Muscle of arm (tissue), 12 donors: ENCODE data around the gene OR9A4. TPM values are rescaled to one million over a fixed set of nuclear protein-coding genes. Genes with fewer than 3 reads are reported as not detected.

Experiments
- DNase-seq: peaks from one replicate; pipeline ENCODE4 v3.0.0-alpha.2; 2013
- polyA plus RNA-seq, 12 donors: library from polyadenylated mRNA; unstranded; fragments of 120-200 nt; gene quantifications; one replicate each; pipeline ENCODE4 v1.2.1, GENCODE V29; 2013; ENCODE audit not compliant: insufficient read length in 12 of 12

OR9A4 gene
- polyA plus RNA-seq, 12 donors = not detected

DNA sequence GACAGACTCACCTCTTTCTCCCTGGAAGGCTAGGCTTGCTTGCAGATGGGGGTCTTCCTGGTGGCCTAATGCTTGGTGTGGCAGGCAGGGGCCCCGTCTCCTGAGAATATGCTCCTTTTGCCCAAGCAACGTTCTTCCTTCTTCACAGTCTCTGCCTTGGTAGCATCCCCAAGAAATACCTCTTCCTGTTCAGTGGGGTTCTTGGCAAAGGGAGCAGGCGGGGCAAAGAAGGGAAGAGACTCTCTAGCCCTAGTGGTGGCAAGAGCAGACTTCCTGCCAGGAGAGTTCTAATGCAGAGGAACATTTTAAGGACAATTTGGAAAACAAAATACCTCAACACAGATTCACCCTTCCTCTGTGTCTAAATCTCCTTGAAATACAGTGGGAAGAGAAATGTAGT, 30.6 kb downstream of the OR9A4 start, which contains the start of gene CLEC5A:
CLEC5A (minus strand) TSS at position 179 of the 400 bp plus-strand sequence. CDS start 682 bp downstream, outside the sequence.
- no peak for DNase-seq

GRCh38 chr7:141949021-141949420, 32.8 kb downstream of the OR9A4 start:
- no peak for DNase-seq

DNA sequence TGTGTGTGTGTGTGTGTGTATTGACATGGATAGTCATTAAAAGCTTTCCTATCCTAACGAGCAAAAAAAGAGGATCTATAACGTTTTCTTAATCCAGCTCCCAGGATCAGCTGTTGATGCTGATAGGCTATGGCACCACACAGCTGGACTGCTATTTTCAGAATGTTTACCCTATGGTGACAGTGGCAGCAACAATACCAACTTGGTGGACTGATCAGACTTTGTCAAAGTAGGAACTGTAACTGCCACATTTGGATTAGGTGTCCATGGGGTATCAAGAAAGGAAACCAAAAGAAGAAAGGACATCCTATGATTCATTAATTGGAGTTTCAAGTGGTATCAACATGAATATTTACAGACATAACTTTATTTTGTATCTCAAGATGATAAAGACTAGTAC, 33.3 kb downstream of the OR9A4 start:
- DNase-seq = no peak

DNA sequence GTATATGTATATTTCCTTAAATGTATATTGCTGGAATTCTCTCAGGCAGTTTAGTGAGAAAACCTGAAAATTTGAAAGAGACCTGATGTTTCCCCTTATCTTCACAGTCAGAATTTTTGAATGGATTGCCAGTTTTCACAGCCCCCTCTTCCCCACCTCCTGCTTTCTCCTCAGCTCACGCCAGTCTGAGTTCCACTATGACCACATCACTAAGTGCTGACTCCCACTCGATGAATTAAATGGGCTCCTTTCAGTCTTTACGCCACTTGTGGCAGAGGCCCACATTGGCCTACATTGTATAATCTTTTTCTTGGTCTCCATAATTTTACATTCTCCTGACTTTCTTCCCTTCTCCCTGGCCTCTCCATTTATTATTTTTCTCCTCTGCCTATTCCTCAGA, 33.7 kb downstream of the OR9A4 start:
- DNase-seq = no peak

DNA sequence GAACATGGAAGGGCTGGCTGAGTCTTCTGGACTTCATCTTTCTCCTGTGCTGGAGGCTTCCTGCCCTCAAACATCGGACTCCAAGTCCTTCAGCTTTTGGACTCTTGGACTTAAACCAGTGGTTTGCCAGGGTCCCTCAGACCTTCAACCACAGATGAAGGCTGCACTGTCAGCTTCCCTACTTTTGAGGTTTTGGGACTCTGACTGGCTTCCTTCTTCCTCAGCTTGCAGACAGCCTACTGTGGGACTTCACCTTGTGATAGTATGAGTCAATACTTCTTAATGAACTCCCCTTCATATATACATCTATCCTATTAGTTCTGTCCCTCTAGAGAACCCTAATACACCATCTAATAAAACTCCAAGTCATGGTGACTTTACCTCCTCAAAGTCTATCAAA, 34.6 kb downstream of the OR9A4 start:
- no peak for DNase-seq

- DNase-seq = no peak
These were observed 36.3 kb downstream of the OR9A4 start for GRCh38 chr7:141952461-141952860.

- DNase-seq = no peak
These were observed 38.1 kb downstream of the OR9A4 start for GRCh38 chr7:141954334-141954733.

DNA sequence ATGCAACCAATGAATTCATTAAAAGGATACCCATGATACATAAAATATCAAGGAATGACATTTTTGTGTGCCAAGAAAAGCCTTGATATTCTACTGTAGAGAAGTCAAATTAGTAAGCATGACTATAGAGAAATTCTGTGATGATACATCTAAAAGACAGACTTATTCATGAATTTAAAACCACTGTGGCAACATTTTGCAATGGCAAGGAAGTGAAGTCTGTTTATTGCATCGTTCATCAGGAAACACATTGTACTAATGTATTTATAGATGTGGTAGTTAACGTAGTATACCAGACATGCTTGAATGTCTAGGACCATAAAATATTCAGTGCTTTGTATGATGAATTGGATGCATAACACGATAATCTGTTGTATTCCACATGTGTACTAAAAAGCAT, 39.9 kb downstream of the OR9A4 start:
- DNase-seq = no peak

GRCh38 chr7:141960687-141961422, 44.7 kb downstream of the OR9A4 start:
- DNase-seq = no peak

Other genes starting within 250 kb of the OR9A4 start
- 10 to 100 TPM in 5 of 12 donors, 1 to 10 TPM in 6, not detected in 1; 6.9 to 14.6 (median 9.2) TPM for gene DENND11, start 214.2 kb upstream of the OR9A4 start, polyA plus RNA-seq
- gene WEE2, start 208.0 kb upstream of the OR9A4 start, polyA plus RNA-seq = under 1 TPM in 8 of 12 donors, not detected in 4; 0.04 to 0.33 (median 0.19) TPM
- 100 to 1,000 TPM in 8 of 12 donors, 10 to 100 TPM in 3, not detected in 1; 83.1 to 126 (median 109) TPM for gene SSBP1, start 178.0 kb upstream of the OR9A4 start, polyA plus RNA-seq
- gene TAS2R3, start 152.3 kb upstream of the OR9A4 start, polyA plus RNA-seq = under 1 TPM in 9 of 12 donors, not detected in 3; 0.14 to 0.60 (median 0.35) TPM
- 1 to 10 TPM in 6 of 12 donors, under 1 TPM in 4, not detected in 2; 0.38 to 2.9 (median 1.1) TPM for gene TAS2R4, start 139.7 kb upstream of the OR9A4 start, polyA plus RNA-seq
- 1 to 10 TPM in 6 of 12 donors, under 1 TPM in 4, not detected in 2; 0.71 to 5.5 (median 1.8) TPM for gene TAS2R5, start 126.2 kb upstream of the OR9A4 start, polyA plus RNA-seq
- under 1 TPM in 6 of 12 donors, not detected in 6; 0.11 to 0.34 (median 0.21) TPM for gene PRSS37, start 74.9 kb upstream of the OR9A4 start, polyA plus RNA-seq
- 1 to 10 TPM in 1 of 12 donors, under 1 TPM in 9, not detected in 2; 0.13 to 2.3 (median 0.25) TPM for gene CLEC5A, start 30.6 kb downstream of the OR9A4 start, polyA plus RNA-seq
- gene TAS2R38, start 57.4 kb downstream of the OR9A4 start, polyA plus RNA-seq = under 1 TPM in 8 of 12 donors, not detected in 4; 0.14 to 0.38 (median 0.22) TPM
- 1 to 10 TPM in 1 of 12 donors, under 1 TPM in 9, not detected in 2; 0.10 to 1.5 (median 0.20) TPM for gene MGAM, start 79.5 kb downstream of the OR9A4 start, polyA plus RNA-seq
- gene MGAM2, start 195.3 kb downstream of the OR9A4 start, polyA plus RNA-seq = 1 to 10 TPM in 1 of 12 donors, under 1 TPM in 8, not detected in 3; 0.03 to 1.3 (median 0.04) TPM